ENCODE measurements around the gene TUBGCP2.
A peak's percentile ranks its signal among the peaks of the same experiment; 100 is the strongest.

TUBGCP2 gene

GRCh38 chr10:133341983-133342382 is 33.3 kb upstream of the TUBGCP2 start:
- DNase-seq (ENCODE audit: low read depth in 2 of 2, low spot score in 1 of 2): no peak

- DNase-seq (ENCODE audit: low read depth in 2 of 2, low spot score in 1 of 2): no peak
Observed at GRCh38 chr10:133339708-133340380, 31.2 kb upstream of the TUBGCP2 start.

GRCh38 chr10:133338080-133339071 is 29.7 kb upstream of the TUBGCP2 start:
- no peak for DNase-seq (ENCODE audit: low read depth in 2 of 2, low spot score in 1 of 2)

GRCh38 chr10:133337370-133337725 is 28.7 kb upstream of the TUBGCP2 start:
- no peak for DNase-seq (ENCODE audit: low read depth in 2 of 2, low spot score in 1 of 2)

GRCh38 chr10:133336577-133337369 is 28.1 kb upstream of the TUBGCP2 start, which contains the start of gene CALY:
CALY (minus strand) TSS chr10:133336896; CDS start chr10:133328989, 7,907 bp downstream.
- peak; percentile 54 to 62 for DNase-seq (ENCODE audit: low read depth in 2 of 2, low spot score in 1 of 2)

GRCh38 chr10:133336118-133336576 is 27.5 kb upstream of the TUBGCP2 start:
- DNase-seq (ENCODE audit: low read depth in 2 of 2, low spot score in 1 of 2): no peak

- peak; percentile 60 to 66 for DNase-seq (ENCODE audit: low read depth in 2 of 2, low spot score in 1 of 2)
Observed at GRCh38 chr10:133335246-133336117, 26.8 kb upstream of the TUBGCP2 start.

GRCh38 chr10:133334503-133335245 is 26.0 kb upstream of the TUBGCP2 start:
- no peak for DNase-seq (ENCODE audit: low read depth in 2 of 2, low spot score in 1 of 2)

- no peak for DNase-seq (ENCODE audit: low read depth in 2 of 2, low spot score in 1 of 2)
Observed at GRCh38 chr10:133332936-133333699, 24.4 kb upstream of the TUBGCP2 start.

GRCh38 chr10:133329491-133330202 is 21.0 kb upstream of the TUBGCP2 start:
- peak; percentile 68 to 82 for DNase-seq (ENCODE audit: low read depth in 2 of 2, low spot score in 1 of 2)

- DNase-seq (ENCODE audit: low read depth in 2 of 2, low spot score in 1 of 2): no peak
Observed at GRCh38 chr10:133328358-133329343, 20.0 kb upstream of the TUBGCP2 start.

GRCh38 chr10:133327651-133328357 is 19.1 kb upstream of the TUBGCP2 start:
- DNase-seq (ENCODE audit: low read depth in 2 of 2, low spot score in 1 of 2): no peak

GRCh38 chr10:133326745-133327650 is 18.3 kb upstream of the TUBGCP2 start:
- DNase-seq (ENCODE audit: low read depth in 2 of 2, low spot score in 1 of 2): no peak

GRCh38 chr10:133326223-133326551 is 17.5 kb upstream of the TUBGCP2 start:
- DNase-seq (ENCODE audit: low read depth in 2 of 2, low spot score in 1 of 2): no peak

GRCh38 chr10:133325440-133326222 is 17.0 kb upstream of the TUBGCP2 start:
- DNase-seq (ENCODE audit: low read depth in 2 of 2, low spot score in 1 of 2): no peak

Measured in stimulated activated CD8-positive, alpha-beta memory T cell treated with anti-CD3 and anti-CD28 coated beads, Interleukin-4, amount 100 ng/mL, for 4 hours (primary cell).